GM12872 (cell line): Measurements from ENCODE around the gene LBHD2.

Source experiments
- TF ChIP-seq, protein P1 (sequence below): IDR thresholded peaks from 3 replicates; pipeline ENCODE4 v1.5.1; 2011; ENCODE audit warnings: low read depth, mild to moderate bottlenecking, low read length, moderate library complexity; ENCODE audit not compliant: insufficient read depth

LBHD2 gene

DNA sequence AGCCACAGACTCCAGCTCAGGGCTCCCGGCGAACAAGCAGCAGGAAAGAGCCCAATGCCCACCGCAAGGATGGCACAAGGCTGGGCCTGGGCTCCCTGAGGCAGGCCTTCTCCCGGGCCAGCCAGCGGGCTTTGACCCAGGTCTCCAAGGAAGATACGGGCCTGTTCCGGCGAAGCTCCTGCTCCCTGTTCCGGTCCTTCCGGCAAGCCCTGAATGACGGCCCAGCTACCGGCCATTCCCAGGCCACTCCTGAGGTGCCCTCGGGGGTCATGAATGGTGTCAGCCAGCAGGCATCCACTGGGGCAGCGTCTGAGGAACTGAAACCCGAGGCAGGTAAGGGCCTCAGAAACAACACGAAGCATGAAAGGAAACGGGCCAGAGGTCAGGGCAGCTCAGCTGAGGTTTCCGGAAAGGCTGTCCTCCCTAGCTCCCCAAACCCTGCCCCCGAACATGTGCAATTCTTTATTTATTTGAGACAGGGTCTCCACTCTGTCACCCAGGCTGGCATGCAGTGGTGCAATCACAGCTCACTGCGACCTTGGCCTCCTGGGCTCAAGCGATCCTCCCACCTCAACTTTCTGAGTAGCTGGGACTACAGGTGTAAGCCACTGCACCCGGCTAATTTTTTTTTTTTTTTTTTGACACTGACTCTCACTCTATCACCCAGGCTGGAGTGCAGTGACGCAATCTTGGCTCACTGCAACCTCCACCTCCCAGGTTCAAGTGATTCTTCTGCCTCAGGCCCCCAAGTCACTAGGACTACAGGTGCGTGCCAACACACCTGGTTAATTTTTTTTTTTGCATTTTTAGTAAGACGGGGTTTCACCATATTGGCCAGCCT is 16.5 kb downstream of the LBHD2 start:
- TF ChIP-seq, protein P1, sequence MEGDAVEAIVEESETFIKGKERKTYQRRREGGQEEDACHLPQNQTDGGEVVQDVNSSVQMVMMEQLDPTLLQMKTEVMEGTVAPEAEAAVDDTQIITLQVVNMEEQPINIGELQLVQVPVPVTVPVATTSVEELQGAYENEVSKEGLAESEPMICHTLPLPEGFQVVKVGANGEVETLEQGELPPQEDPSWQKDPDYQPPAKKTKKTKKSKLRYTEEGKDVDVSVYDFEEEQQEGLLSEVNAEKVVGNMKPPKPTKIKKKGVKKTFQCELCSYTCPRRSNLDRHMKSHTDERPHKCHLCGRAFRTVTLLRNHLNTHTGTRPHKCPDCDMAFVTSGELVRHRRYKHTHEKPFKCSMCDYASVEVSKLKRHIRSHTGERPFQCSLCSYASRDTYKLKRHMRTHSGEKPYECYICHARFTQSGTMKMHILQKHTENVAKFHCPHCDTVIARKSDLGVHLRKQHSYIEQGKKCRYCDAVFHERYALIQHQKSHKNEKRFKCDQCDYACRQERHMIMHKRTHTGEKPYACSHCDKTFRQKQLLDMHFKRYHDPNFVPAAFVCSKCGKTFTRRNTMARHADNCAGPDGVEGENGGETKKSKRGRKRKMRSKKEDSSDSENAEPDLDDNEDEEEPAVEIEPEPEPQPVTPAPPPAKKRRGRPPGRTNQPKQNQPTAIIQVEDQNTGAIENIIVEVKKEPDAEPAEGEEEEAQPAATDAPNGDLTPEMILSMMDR: no peak

DNA sequence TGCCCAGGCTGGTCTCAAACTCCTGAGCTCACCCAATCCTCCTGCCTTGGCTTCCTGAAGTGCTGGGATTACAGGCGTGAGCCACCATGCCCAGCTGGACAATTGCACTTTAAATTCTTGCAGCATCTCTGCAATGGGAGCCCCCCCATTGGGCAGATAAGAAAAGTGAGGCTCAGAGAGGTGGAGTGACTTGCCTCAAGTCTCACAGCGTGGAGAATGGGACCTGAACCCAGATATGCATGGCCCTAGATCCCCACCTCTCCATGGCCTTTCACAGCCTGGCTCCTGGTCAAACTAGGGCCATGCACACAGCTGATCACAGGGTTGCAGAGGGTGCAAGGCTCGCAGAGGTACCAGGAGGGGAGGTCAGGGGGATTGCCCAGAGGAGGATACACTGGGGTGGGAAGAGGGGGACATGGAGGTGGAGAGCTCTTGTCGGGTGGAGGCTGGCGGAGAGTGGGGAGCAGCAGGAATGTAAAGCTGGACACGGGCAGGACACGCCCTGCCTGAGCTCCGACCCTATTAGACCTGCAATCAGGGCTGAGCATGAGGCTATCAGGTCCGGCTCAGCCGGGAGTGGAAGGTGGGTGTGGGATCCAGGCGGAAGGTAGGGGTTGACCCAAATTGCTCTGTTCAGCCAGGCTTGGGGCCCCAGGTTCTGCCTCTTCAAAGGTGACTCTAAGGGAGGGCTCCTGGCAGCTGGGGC is 17.4 kb downstream of the LBHD2 start:
- TF ChIP-seq, protein P1: no peak

DNA sequence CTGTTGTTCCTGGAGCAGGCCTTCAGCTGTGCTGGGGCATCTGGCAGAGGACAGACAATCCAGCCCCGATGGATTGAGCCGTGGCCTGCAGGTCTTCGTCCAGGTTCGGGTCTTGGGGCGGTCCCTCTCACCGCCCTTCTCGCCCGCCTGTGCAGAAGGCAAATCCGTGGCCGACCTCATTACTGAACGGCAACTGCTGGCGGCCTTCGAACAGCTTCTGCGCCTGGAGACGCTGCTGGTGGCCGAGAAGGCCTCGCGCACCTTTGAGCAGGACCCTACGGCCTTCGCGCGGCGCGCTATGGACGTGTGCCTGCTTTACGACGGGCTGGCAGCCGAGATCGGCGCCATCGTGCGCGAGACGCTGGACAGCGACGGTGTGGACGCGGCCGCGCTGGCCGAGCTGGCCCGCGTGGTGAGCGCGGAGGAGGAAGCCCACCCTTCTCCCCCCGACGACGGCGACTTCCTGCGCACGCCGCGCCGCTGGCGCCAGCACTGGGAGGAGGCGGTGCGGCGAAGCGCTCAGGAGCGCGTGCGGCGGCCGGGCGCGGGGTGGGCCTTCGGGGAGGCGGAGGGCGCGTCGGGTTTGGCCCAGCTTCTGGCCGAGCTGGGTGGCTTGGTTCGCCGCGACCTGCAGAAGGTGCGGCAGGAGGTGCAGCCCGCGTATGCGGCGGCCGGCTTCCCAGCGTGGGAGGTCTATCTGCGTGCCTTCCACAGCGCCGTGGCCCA is 18.1 kb downstream of the LBHD2 start:
- TF ChIP-seq, protein P1: no peak

DNA sequence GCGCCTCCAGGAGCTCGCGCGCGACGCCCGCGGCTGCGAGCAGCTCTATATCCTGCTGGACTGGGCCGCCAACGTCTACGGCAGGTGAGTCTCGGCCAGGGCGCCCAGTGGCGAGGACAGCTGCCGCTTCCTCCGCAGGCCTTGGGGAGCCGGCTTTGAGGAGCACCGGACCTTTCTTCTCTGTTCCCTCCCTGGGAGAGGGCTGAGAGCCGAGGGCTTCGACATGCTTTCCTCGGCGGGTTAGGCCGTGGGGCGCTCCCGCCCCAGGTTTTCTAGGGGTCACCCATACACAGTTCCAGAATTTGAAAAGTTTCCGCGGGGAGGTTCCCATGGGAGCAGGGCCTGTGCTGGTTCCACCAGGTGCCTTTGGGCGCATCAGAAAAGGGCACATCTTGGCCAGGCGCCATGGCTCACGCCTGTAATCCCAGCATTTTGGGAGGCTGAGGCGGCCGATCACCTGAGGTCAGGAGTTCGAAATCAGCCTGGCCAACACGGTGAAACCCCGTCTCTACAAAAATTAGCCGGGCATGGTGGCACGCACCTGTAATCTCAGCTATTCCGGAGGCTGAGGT is 18.8 kb downstream of the LBHD2 start:
- TF ChIP-seq, protein P1: no peak

DNA sequence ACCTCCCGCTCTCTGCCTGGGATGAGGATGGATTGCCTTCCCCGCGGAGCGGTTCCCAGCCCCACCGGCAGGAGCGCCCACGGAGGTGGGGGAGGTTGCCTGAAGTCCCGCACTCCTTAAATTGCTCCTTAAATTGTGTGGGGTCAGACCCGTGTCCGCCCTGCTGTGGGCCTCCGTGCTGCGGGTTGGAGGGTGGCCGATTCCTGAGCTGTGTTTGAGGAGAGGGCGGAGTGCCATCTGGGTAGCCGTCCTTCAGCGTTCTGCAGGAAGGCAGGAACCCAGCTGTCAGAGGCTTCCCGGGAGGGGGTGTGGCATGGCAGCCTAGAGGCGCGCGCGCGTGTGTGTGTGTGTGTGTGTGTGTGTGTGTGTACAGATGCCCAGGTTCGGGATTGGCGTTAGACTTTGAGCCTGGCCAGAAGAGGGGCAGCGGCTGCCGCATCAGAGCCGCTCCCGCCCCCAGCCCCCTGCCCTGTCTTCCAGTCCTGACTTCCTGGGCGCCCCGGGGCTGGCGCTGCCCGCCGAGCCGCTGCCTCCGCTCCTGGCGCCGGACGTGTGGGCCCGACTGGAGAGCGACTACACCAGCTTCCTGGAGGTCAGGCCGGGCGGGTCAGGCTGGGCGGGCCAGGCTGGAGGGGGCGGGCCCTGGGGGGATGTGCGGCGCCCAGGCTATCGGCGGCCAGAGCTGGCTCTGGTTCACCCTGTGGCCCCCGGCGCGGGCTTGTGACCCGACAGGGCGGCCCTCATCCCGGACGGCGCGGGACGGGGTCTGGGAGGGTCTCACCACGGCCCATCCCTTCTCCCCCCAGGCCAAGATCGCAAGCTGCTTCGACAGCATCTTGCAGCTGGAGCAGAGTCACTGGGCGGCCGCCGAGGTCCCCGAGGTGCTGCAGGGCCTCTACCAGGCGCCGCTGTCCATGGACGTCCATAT is 19.7 kb downstream of the LBHD2 start:
- TF ChIP-seq, protein P1: no peak

DNA sequence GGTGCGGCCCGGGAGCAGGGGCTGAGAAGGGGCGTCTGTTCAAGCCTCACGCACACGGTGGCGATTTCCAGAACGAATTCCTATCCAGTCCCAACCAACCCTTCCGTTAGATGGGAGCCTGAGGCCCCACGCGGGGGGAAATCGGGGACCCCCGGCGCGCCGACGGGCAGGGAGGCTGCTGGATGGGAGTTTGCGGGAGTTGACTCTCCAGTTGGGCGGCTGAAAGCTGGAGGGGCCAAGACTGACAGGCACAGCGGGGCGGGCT is 20.3 kb downstream of the LBHD2 start:
- TF ChIP-seq, protein P1: no peak
